Measurements from ENCODE around the gene SORL1. TPM values are rescaled to one million over a fixed set of nuclear protein-coding genes. Genes with fewer than 3 reads are reported as not detected.

The SORL1 gene
- total and polyA plus RNA-seq, 2 of the 13 experiments (the other 11 are each of a cell fraction or from before 2014, with no cell fraction given), result 21.3 to 148 TPM

GRCh38 chr11:121553806-121554205 lies 101.7 kb downstream of the SORL1 start (continued):
- no peak for TF ChIP-seq ZNF160 (CRISPR knock-in tag; IDR thresholded peaks at IDR 0.05)
- peak; percentile 62; the same call in 1 of the 2 replicates for TF ChIP-seq SIN3A (IDR thresholded peaks at IDR 0.05; ENCODE audit: borderline replicate concordance, low read depth, low read length)
- peak; percentile 80; the same call in 1 of the 2 replicates for TF ChIP-seq TARDBP (CRISPR knock-in tag; IDR thresholded peaks at IDR 0.05)
- TF ChIP-seq GATAD2A (CRISPR knock-in tag; IDR thresholded peaks at IDR 0.05), result peak; percentile 92
- peak; percentile 75 for TF ChIP-seq KDM1A (CRISPR knock-in tag; IDR thresholded peaks at IDR 0.05)
- TF ChIP-seq HOXD1 (CRISPR knock-in tag; IDR thresholded peaks at IDR 0.05), result no peak
- no peak for TF ChIP-seq ZNF138 (CRISPR knock-in tag; IDR thresholded peaks at IDR 0.05; ENCODE audit: low read depth)
- TF ChIP-seq ZNF564 (CRISPR knock-in tag; IDR thresholded peaks at IDR 0.05), result no peak; the same call in 1 of the 2 replicates
- no peak for TF ChIP-seq ZNF704 (CRISPR knock-in tag; IDR thresholded peaks at IDR 0.05; ENCODE audit: borderline replicate concordance)
- no peak for TF ChIP-seq ZNF318 (CRISPR knock-in tag; IDR thresholded peaks at IDR 0.05)
- TF ChIP-seq SP1 (IDR thresholded peaks at IDR 0.05), result no peak
- TF ChIP-seq SP1 (CRISPR knock-in tag; IDR thresholded peaks at IDR 0.05), result no peak
- no peak for TF ChIP-seq NCOA1 (CRISPR knock-in tag; IDR thresholded peaks at IDR 0.05)
- 0 out of 2 replicates have a peak, but pooled peaks have one; percentile 11 for TF ChIP-seq CTCF (CRISPR knock-in tag; IDR thresholded peaks at IDR 0.05)
- TF ChIP-seq ZNF891 (CRISPR knock-in tag; IDR thresholded peaks at IDR 0.05), result no peak
- no peak for TF ChIP-seq THAP7 (CRISPR knock-in tag; IDR thresholded peaks at IDR 0.05)

All from HepG2 (cell line).